Endometrium (tissue), 2 donors: ENCODE measurements around the gene PAQR5.
"Not testable (repeated sequence)": the region's sequence is repeated elsewhere in the genome, so short reads cannot be mapped to it uniquely, and the experiment has no call there.

Experiments used
- FAIRE-seq: peaks from 2 replicates; lab custom pipeline; 2012; peaks lifted over from hg19 to GRCh38; lab: Jason Lieb, UNC
- donor health status: control.
- donor health status: control.

Gene PAQR5

GRCh38 chr15:69316291-69316690 is 17.6 kb downstream of the PAQR5 start:
- FAIRE-seq = no peak

GRCh38 chr15:69317392-69317841 is 18.7 kb downstream of the PAQR5 start:
- FAIRE-seq = no peak

GRCh38 chr15:69318033-69318432 is 19.3 kb downstream of the PAQR5 start:
- FAIRE-seq = no peak

GRCh38 chr15:69319384-69320375 is 21.0 kb downstream of the PAQR5 start:
- FAIRE-seq = no peak

- FAIRE-seq = no peak
These were observed 22.4 kb downstream of the PAQR5 start for GRCh38 chr15:69320977-69321554.

- FAIRE-seq = no peak
These were observed 25.2 kb downstream of the PAQR5 start for GRCh38 chr15:69323893-69324430.

- no peak for FAIRE-seq
These were observed 25.9 kb downstream of the PAQR5 start for GRCh38 chr15:69324565-69324964.

GRCh38 chr15:69325456-69325971 is 26.8 kb downstream of the PAQR5 start:
- no peak for FAIRE-seq

- no peak for FAIRE-seq
These were observed 29.4 kb downstream of the PAQR5 start for GRCh38 chr15:69328080-69328479.

- no peak for FAIRE-seq
These were observed 30.0 kb downstream of the PAQR5 start for GRCh38 chr15:69328739-69329138.

GRCh38 chr15:69337138-69337537 is 38.4 kb downstream of the PAQR5 start:
- FAIRE-seq = no peak

GRCh38 chr15:69338535-69339213 is 40.0 kb downstream of the PAQR5 start:
- FAIRE-seq = no peak

- FAIRE-seq = not testable (repeated sequence)
These were observed 40.5 kb downstream of the PAQR5 start for GRCh38 chr15:69339214-69339543.

GRCh38 chr15:69340243-69340900 is 41.7 kb downstream of the PAQR5 start:
- FAIRE-seq = no peak

- FAIRE-seq = no peak
These were observed 42.6 kb downstream of the PAQR5 start for GRCh38 chr15:69341356-69341755.

- FAIRE-seq = no peak
These were observed 43.9 kb downstream of the PAQR5 start for GRCh38 chr15:69342460-69343076.

- no peak for FAIRE-seq
These were observed 44.4 kb downstream of the PAQR5 start for GRCh38 chr15:69343133-69343532.

- no peak for FAIRE-seq
These were observed 45.5 kb downstream of the PAQR5 start for GRCh38 chr15:69344238-69344637.

GRCh38 chr15:69346112-69346511 is 47.4 kb downstream of the PAQR5 start:
- FAIRE-seq = no peak

GRCh38 chr15:69351333-69351732 is 52.6 kb downstream of the PAQR5 start:
- FAIRE-seq = no peak

GRCh38 chr15:69351884-69352283 is 53.2 kb downstream of the PAQR5 start:
- no peak for FAIRE-seq
